Epithelial cell of esophagus (primary cell): ENCODE data around the gene CTNNBIP1.
A peak's percentile ranks its signal among the peaks of the same experiment; 100 is the strongest.

Experiments used
- DNase-seq: peaks from one replicate; pipeline ENCODE4 v3.0.0; 2010; ENCODE audit warnings: low read depth
- H3K4me3 ChIP-seq: 2 replicates; pipeline ENCODE4 v1.5.1; 2011; ENCODE audit warnings: mild to moderate bottlenecking, low read length, control low read depth
- TF ChIP-seq, protein P1 (sequence below): IDR thresholded peaks from 2 replicates; pipeline ENCODE4 v1.5.1; 2011; ENCODE audit warnings: low read depth, mild to moderate bottlenecking, low read length, control low read depth, inconsistent platforms; ENCODE audit not compliant: insufficient read depth; ENCODE audit errors: missing control alignments

Gene CTNNBIP1

DNA sequence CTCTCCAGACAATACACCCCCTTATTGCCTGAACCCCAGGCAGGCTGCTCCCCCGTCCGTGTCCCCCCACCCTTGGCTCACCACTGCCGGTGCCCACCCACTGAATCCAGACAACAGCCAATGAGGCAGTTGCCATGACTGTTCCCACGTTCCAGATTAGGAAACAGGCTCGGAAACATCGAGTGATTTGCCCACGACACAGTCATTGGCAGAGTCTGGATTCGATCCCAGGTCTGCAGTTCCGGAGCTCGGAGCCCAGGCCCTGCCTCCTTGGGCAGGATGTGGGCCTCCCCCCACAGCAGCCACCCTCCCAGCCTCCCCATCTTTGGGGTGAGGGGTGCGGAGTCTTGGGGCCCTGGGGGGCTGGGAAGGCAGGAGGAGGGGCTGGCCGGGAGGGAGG is 66.0 kb downstream of the CTNNBIP1 start:
- TF ChIP-seq, protein P1, sequence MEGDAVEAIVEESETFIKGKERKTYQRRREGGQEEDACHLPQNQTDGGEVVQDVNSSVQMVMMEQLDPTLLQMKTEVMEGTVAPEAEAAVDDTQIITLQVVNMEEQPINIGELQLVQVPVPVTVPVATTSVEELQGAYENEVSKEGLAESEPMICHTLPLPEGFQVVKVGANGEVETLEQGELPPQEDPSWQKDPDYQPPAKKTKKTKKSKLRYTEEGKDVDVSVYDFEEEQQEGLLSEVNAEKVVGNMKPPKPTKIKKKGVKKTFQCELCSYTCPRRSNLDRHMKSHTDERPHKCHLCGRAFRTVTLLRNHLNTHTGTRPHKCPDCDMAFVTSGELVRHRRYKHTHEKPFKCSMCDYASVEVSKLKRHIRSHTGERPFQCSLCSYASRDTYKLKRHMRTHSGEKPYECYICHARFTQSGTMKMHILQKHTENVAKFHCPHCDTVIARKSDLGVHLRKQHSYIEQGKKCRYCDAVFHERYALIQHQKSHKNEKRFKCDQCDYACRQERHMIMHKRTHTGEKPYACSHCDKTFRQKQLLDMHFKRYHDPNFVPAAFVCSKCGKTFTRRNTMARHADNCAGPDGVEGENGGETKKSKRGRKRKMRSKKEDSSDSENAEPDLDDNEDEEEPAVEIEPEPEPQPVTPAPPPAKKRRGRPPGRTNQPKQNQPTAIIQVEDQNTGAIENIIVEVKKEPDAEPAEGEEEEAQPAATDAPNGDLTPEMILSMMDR = no peak
- no peak overlapping the region for H3K4me3 ChIP-seq
- no peak for DNase-seq

DNA sequence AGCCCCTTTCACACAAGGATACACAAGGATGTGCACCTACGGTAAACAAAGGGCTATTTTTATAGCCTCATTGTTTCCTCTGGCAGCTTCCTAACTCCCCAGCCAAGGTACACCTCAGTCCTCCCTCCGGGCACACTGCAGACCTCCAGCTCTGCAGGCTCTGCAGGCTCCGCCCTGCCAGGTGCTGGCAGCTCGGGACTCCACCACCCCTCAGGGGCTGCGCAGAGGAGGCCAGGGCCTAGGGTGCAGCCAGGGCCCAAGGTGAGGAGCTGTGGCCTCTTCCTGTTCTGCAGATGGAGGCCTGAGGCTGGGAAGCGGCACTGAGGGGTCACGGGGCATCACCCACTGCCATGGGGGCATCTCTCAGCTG is 66.5 kb downstream of the CTNNBIP1 start:
- peak; percentile 74 for DNase-seq
- TF ChIP-seq, protein P1 = no peak
- H3K4me3 ChIP-seq = no peak overlapping the region

DNA sequence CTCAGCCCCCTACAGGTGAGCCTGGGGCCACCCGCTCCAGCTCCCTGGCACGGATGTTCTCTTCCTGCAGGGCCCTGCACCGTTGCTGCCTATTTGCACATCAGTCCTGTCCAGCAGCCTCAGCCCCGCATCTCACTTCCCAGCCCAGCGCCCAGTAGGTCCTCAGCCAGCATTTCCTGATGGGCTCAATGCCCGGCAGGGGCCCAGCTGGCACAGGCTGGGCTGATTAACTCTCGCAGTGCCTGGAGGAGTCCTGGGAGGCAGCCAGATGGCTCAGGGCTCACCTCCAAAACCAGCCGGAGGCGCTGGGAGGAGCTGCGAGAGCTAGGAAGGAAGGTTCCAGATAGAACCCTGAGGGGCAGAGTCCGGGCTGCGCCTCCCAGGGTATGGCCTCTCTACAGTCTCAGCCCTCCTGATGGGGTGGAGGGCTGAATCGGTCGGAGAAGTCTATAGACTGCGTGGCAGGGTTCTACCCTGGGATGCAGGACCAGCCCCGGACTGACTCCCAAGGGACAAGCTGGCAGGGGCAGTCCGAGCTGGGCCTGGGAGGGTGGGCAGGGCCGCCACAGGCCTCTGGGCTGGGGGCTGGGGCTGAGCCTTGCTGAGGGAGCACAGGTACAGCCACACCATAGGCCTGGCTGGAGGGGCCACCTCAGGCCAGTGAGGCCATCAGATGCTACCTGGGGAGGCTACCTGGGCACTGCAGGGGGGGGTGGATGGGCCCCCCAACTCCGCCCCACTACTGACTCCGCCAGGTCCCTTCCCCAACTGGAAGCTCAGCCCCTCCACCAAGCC is 67.1 kb downstream of the CTNNBIP1 start:
- no peak for DNase-seq
- H3K4me3 ChIP-seq = no peak overlapping the region
- TF ChIP-seq, protein P1 = no peak

DNA sequence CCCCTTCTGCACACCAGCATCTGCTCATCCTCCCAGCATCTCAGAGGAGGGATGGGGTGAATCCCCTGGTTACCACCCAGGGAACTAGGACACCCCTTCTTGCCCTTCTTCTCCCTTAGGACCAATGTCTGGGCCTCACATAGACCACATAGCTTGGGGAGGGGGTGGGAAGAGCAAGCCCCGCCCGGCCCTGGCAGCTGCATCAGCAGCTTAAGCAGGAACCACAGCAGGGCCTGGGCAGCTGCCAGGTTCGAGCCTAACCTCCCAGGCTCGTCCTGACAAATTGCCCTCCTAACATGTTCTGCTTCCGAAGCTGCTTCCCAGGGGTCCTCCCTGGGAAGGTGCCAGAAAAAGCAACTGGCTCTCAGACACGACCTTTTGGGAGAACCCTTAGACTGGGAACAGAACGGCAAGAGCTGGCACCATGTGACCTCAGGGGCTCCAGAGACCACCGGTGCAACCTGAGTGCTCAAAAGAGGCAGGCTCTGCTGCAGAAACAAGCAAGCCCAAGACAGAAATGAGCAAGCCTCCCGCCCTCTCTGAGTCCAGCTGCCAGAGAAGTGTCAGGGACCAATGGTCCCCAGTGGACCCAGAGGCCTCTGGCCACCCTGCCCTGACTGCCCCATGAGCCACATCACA is 67.9 kb downstream of the CTNNBIP1 start:
- DNase-seq = no peak
- no peak overlapping the region for H3K4me3 ChIP-seq
- TF ChIP-seq, protein P1 = no peak

DNA sequence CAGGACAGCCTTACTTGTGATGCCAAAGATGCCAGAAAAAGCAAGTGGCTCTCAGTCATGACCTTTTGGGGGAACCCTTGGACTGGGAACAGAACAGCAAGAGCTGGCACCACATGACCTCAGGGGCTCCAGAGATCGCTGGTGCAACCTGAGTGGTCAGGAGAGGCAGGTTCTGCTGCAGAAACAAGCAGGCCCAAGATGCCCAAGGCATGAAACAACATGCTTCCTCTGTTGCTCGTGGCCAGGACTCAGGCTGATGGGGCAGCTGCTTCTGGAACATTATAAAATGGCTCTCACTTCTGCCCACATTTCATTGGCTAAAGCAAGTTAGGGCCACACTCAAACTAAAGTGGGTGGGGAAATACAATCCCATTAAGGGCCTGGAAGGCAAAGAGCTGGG is 68.6 kb downstream of the CTNNBIP1 start:
- TF ChIP-seq, protein P1 = no peak
- DNase-seq = no peak
- no peak overlapping the region for H3K4me3 ChIP-seq

DNA sequence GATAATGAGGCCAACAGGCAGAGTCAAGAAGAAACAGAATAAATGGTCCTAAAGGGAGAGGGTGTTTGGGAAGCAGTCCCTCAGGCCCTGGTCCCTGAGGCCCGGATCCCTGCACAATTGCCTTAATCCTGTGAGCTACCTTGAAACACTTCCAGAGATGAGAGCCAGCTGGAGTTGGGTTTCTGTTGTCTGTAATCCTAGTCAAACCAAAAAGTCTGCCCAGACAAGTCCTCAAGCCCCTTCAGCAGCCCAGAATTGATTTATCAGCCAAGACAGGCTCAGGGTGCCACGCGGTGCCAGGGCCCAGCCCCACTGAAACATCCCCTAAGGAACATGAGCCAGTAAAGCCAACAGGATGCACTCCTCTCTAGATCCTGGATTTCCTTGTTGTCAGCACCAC is 69.9 kb downstream of the CTNNBIP1 start:
- peak; percentile 66 for DNase-seq
- H3K4me3 ChIP-seq = no peak overlapping the region
- TF ChIP-seq, protein P1 = no peak

DNA sequence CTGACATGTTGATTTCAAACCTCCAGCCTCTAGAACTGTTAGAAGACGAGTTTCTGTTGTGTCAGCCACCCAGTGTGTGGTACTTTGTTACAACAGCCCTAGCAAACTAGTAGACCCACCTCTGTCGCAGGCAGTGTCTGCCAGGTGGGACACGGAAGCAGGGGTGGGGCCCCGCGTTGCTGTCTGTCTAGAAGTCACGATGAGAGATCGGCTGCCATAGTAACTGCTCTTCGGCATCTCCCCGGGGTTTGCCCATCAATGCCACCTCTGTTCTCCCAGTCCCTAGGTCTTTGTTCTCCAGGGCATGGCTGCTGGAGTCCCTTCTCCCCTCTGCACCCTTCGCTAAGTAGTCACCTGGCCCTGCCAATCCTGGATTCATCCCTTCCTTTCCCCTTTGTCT is 71.1 kb downstream of the CTNNBIP1 start:
- no peak for DNase-seq
- H3K4me3 ChIP-seq = no peak overlapping the region
- TF ChIP-seq, protein P1 = no peak
